Mucosa of descending colon (tissue), 3 donors: ENCODE data around the gene REEP3. TPM values are rescaled to one million over a fixed set of nuclear protein-coding genes. Genes with fewer than 3 reads are reported as not detected.

Experiments
- ATAC-seq: fragments of 200-7000 bp; cut with Tn5 transposase; one replicate; pipeline ENCODE4 v1.9.1; 2020; ENCODE audit warnings: mild to moderate bottlenecking, moderate library complexity
- DNase-seq, 3 donors: peaks; one replicate each; pipeline ENCODE4 v3.0.0-alpha.2; 2020
- H3K36me3 ChIP-seq: fragments of 200-600 bp; one replicate; pipeline ENCODE4 v1.8.0; 2021; ENCODE audit warnings: low read depth, mild to moderate bottlenecking
- H3K4me1 ChIP-seq: fragments of 200-600 bp; one replicate; pipeline ENCODE4 v1.8.0; 2021; ENCODE audit warnings: low read depth, mild to moderate bottlenecking
- H3K4me3 ChIP-seq: fragments of 200-600 bp; one replicate; pipeline ENCODE4 v1.8.0; 2021; ENCODE audit warnings: mild to moderate bottlenecking
- H3K9me3 ChIP-seq: fragments of 200-600 bp; one replicate; pipeline ENCODE4 v1.8.0; 2021; ENCODE audit warnings: mild to moderate bottlenecking
- CTCF ChIP-seq: fragments of 200-600 bp; IDR thresholded peaks from one replicate; pipeline ENCODE4 v1.8.0; 2022; ENCODE audit warnings: antibody characterized with exemption, mild to moderate bottlenecking
- intact Hi-C, 2 donors: fragments of 100-400 bp; cut with DNase I in 1 of 2; cut with micrococcal nuclease in 1 of 2; formaldehyde crosslinking; loops; one replicate each; pipeline versions ENCODE4 v1.11.0 to v1.11.1; 2022; cut with DNase I, micrococcal nuclease
- long read RNA-seq, 2 donors: library from polyadenylated mRNA; unstranded; transcript quantifications; one replicate each; pipeline ENCODE4 v2.0.0, GENCODE V29; 2019 to 2021
- total RNA-seq, 3 donors: library from RNA; stranded (reverse); fragmentation: NEBNext Ultra II Directional in 2 of 3; extraction: Animal tissue kit (Norgen Biotek cat#: 25700) in 2 of 3; gene quantifications; one replicate each; pipeline versions ENCODE4 v1.2.1 to v1.2.4, GENCODE V29; 2021 to 2023
- donor health status: DM: no; HTN: no; CAD: no; lungs with moderate emphysema.
- donor health status: DM: no; HTN: no; CAD: no.
- donor health status: DM: no; HTN: yes; CAD: no.

REEP3 gene, protein sequence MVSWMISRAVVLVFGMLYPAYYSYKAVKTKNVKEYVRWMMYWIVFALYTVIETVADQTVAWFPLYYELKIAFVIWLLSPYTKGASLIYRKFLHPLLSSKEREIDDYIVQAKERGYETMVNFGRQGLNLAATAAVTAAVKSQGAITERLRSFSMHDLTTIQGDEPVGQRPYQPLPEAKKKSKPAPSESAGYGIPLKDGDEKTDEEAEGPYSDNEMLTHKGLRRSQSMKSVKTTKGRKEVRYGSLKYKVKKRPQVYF
- 10 to 100 TPM; 42.1 to 61.2 (median 43.4) TPM for total RNA-seq
- long read RNA-seq, donor 1, full-length matches to known transcripts, result 23 of 40 reads
- long read RNA-seq, donor 1, partial matches to known transcripts, result 2 of 40 reads
- long read RNA-seq, donor 1, other reads (novel, unspliced or antisense), result 15 of 40 reads
- long read RNA-seq, donor 2, full-length matches to known transcripts, result 5 of 14 reads
- long read RNA-seq, donor 2, partial matches to known transcripts, result 4 of 14 reads
- long read RNA-seq, donor 2, other reads (novel, unspliced or antisense), result 5 of 14 reads

- TF ChIP-seq CTCF, result no peak
- H3K4me3 ChIP-seq, result peak within 1 kb of the TSS; percentile 81
- intact Hi-C loops, result loop anchor here in 1 of 2 donors (5.0 kb wide), 1 partner anchor 192 kb away; no protein-coding TSS in a partner anchor
- peak; percentile 64 to 84 (median 79) for DNase-seq
- peaks cover 15% of the 10 kb centered on the region for H3K4me1 ChIP-seq
- no peaks in the 10 kb centered on the region for H3K36me3 ChIP-seq
- ATAC-seq, result peak; percentile 84
- no peaks in the 10 kb centered on the region for H3K9me3 ChIP-seq
Observed at GRCh38 chr10:63520500-63521415, at the start of gene REEP3. REEP3 (plus strand) TSS chr10:63521401; CDS start chr10:63521546, 145 bp downstream.

GRCh38 chr10:63474488-63474887 is 46.7 kb upstream of the REEP3 start:
- H3K36me3 ChIP-seq, result no peaks in the 10 kb centered on the region
- no peaks in the 10 kb centered on the region for H3K9me3 ChIP-seq
- TF ChIP-seq CTCF, result no peak
- DNase-seq, result no peak
- H3K4me3 ChIP-seq, result no peak overlapping the region
- peaks cover 7% of the 10 kb centered on the region for H3K4me1 ChIP-seq
- ATAC-seq, result no peak
- intact Hi-C loops, result no loop called here

DNA sequence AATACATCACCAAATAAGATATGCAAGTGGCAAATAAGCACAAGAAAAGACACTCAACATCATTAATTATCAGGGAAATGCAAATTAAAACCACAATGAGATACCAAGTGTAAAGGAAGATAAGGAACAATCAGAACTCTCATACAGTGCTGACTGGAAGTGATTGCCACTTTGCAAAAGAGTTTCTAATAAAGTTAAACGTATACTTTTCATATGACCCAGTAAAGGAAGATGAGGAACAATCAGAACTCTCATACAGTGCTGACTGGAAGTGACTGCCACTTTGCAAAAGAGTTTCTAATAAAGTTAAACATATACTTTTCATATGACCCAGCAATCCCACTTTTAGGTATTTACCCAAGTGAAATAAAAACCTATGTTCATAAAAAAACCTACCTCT is 43.3 kb upstream of the REEP3 start:
- Histone ChIP-seq H3K4me3 (no peak overlapping the region), H3K4me1 (peaks cover 11% of the 10 kb centered on the region), H3K36me3 (no peaks in the 10 kb centered on the region), H3K9me3 (no peaks in the 10 kb centered on the region)
- intact Hi-C loops, result no loop called here
- TF ChIP-seq CTCF, result no peak
- ATAC-seq (no peak), DNase-seq (no peak)

DNA sequence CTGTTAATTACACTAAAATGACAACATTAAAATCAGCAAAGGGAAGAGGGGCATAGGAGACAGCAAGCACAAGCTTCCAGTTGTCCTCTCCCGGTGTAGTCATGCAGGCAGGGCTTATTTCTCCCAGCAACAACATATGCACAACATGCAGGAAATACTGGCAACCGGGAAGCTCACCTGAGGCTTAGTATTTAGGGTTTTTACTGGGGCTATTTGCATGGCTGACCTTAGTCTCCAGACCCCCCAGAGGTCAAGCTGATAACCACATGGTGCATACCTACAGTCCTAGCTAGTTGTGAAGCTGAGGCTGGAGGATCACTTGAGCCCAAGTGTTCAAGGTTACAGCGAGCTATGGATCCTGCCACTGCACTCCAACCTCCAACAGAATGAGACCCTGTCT is 42.6 kb upstream of the REEP3 start:
- Histone ChIP-seq H3K4me1 (peaks cover 11% of the 10 kb centered on the region), H3K9me3 (no peaks in the 10 kb centered on the region), H3K4me3 (no peak overlapping the region), H3K36me3 (no peaks in the 10 kb centered on the region)
- ATAC-seq, result no peak
- TF ChIP-seq CTCF, result no peak
- no peak for DNase-seq
- intact Hi-C loops, result no loop called here

DNA sequence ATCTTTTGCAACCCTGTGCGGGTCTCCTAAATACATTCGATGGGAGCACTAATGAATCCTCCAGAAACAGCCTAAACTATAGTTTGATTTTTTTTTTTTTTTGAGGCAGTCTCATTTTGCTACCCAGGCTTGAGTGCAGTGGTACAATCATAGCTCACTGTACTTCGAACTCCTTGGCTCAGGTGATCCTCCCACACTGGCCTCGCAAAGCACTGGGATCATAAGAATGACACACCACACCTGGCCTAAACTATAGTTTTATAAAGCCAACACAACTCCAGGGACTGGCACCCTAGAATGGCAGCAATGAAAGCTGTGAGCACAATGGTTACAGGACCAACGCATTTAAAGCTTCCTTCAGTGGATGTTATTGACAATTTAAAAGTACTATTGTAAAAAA is 41.0 kb upstream of the REEP3 start:
- no peak overlapping the region for H3K4me3 ChIP-seq
- ATAC-seq, result peak; percentile 99
- H3K4me1 ChIP-seq, result peaks cover 11% of the 10 kb centered on the region
- peak in 2 of 3 donors; percentile 38 to 45 for DNase-seq
- H3K9me3 ChIP-seq, result no peaks in the 10 kb centered on the region
- H3K36me3 ChIP-seq, result no peaks in the 10 kb centered on the region
- intact Hi-C loops, result no loop called here
- no peak for TF ChIP-seq CTCF
